ENCODE measurements around the gene CCDC106. TPM values are rescaled to one million over a fixed set of nuclear protein-coding genes. Genes with fewer than 3 reads are reported as not detected.

Gene CCDC106
- total RNA-seq, 1 experiment from 2014 or later: 47.8 TPM

- no TSS peak for BruUV-seq (replicated peaks)
- Histone ChIP-seq H3K9me3 (ENCODE audit: control insufficient read depth, insufficient read depth, low read depth, low read length) (no peaks in the 10 kb centered on the region), H3K27ac (ENCODE audit: low read length) (peak overlapping the region; percentile 48; the same call in 1 of the 2 replicates), H3K36me3 (ENCODE audit: control insufficient read depth, insufficient read depth, low read length) (peaks cover 17% of the 10 kb centered on the region; the same call in 1 of the 2 replicates), H3K27me3 (ENCODE audit: control insufficient read depth, insufficient read depth, low read length) (no peaks in the 10 kb centered on the region), H3K4me3 (ENCODE audit: low read depth in 2 of 2, low read length in 2 of 2) (no peak overlapping the region), H3K4me1 (ENCODE audit: control insufficient read depth, insufficient read depth, low read length) (peaks cover 17% of the 10 kb centered on the region; the same call in 1 of the 2 replicates)
- DNase-seq (ENCODE audit: low read depth, low spot score): no peak
- POLR2A ChIA-PET: interaction anchor here (0.6 to 0.8 kb wide), 2 partner anchors 109 to 1387 kb away, joined by 3 to 5 read pairs; no protein-coding TSS in a partner anchor
- CTCF ChIA-PET: interaction anchor here (0.5 kb wide), 1 partner anchor 306 kb away, joined by 7 read pairs; no protein-coding TSS in a partner anchor
- in situ Hi-C loops (cut with HindIII; ENCODE audit: low pct_unique_long_range_greater_than_20kb, low sequenced_read_pairs): no loop called here
- ATAC-seq: no peak
- intact Hi-C loops (cut with micrococcal nuclease; ENCODE audit: unreplicated experiment): no loop called here
- TF ChIP-seq SIN3A (IDR thresholded peaks at IDR 0.05; ENCODE audit: borderline replicate concordance, insufficient read depth, low read depth, low read length) (no peak), POLR2AphosphoS5 (IDR thresholded peaks at IDR 0.05; ENCODE audit: low read depth, low read length) (no peak), TCF7L2 (IDR thresholded peaks at IDR 0.05; ENCODE audit: low read depth, low read length) (no peak)
- TF ChIP-seq, protein P1, sequence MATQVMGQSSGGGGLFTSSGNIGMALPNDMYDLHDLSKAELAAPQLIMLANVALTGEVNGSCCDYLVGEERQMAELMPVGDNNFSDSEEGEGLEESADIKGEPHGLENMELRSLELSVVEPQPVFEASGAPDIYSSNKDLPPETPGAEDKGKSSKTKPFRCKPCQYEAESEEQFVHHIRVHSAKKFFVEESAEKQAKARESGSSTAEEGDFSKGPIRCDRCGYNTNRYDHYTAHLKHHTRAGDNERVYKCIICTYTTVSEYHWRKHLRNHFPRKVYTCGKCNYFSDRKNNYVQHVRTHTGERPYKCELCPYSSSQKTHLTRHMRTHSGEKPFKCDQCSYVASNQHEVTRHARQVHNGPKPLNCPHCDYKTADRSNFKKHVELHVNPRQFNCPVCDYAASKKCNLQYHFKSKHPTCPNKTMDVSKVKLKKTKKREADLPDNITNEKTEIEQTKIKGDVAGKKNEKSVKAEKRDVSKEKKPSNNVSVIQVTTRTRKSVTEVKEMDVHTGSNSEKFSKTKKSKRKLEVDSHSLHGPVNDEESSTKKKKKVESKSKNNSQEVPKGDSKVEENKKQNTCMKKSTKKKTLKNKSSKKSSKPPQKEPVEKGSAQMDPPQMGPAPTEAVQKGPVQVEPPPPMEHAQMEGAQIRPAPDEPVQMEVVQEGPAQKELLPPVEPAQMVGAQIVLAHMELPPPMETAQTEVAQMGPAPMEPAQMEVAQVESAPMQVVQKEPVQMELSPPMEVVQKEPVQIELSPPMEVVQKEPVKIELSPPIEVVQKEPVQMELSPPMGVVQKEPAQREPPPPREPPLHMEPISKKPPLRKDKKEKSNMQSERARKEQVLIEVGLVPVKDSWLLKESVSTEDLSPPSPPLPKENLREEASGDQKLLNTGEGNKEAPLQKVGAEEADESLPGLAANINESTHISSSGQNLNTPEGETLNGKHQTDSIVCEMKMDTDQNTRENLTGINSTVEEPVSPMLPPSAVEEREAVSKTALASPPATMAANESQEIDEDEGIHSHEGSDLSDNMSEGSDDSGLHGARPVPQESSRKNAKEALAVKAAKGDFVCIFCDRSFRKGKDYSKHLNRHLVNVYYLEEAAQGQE (IDR thresholded peaks at IDR 0.05; ENCODE audit: insufficient read depth in 1 of 2, low read depth in 2 of 2, low read length in 1 of 2): no peak
- TF ChIP-seq, protein P2, sequence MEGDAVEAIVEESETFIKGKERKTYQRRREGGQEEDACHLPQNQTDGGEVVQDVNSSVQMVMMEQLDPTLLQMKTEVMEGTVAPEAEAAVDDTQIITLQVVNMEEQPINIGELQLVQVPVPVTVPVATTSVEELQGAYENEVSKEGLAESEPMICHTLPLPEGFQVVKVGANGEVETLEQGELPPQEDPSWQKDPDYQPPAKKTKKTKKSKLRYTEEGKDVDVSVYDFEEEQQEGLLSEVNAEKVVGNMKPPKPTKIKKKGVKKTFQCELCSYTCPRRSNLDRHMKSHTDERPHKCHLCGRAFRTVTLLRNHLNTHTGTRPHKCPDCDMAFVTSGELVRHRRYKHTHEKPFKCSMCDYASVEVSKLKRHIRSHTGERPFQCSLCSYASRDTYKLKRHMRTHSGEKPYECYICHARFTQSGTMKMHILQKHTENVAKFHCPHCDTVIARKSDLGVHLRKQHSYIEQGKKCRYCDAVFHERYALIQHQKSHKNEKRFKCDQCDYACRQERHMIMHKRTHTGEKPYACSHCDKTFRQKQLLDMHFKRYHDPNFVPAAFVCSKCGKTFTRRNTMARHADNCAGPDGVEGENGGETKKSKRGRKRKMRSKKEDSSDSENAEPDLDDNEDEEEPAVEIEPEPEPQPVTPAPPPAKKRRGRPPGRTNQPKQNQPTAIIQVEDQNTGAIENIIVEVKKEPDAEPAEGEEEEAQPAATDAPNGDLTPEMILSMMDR (IDR thresholded peaks at IDR 0.05): no peak
Measured at GRCh38 chr19:55683449-55684261, 35.6 kb downstream of the CCDC106 start.

DNA sequence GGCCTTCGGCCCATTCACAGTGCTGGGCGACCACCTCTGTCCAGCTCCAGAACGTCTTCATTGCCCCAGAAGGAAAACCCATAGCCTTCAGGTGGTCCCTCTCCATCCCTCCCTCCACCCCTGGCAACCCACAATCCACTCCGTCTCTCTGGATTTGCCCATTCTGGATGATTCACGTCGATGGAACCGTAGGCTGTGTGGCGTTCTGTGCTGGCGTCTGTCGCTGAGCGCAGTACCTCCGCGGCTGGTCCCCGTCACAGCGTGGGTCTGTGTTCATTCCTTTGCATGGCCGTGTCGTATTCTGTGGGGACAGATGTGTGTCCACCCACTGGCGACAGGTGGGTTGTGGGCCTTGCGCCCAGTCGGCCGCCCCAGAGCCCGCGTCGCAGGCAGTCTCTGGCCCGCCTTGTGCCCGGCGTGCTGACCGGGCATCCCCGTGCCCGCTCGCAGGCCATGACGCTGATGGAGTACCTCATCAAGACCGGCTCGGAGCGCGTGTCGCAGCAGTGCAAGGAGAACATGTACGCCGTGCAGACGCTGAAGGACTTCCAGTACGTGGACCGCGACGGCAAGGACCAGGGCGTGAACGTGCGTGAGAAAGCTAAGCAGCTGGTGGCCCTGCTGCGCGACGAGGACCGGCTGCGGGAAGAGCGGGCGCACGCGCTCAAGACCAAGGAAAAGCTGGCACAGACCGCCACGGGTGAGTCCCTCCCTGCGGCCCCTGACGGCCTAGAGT, 37.1 kb downstream of the CCDC106 start:
- DNase-seq (ENCODE audit: low read depth, low spot score) (no peak), ATAC-seq (no peak)
- ChIA-PET CTCF (no interaction called here), POLR2A (no interaction called here)
- no peak for TF ChIP-seq POLR2AphosphoS5 (IDR thresholded peaks at IDR 0.05; ENCODE audit: low read depth, low read length)
- no peak for TF ChIP-seq SIN3A (IDR thresholded peaks at IDR 0.05; ENCODE audit: borderline replicate concordance, insufficient read depth, low read depth, low read length)
- TF ChIP-seq, protein P2 (IDR thresholded peaks at IDR 0.05): no peak
- no peak for TF ChIP-seq TCF7L2 (IDR thresholded peaks at IDR 0.05; ENCODE audit: low read depth, low read length)
- TF ChIP-seq, protein P1 (IDR thresholded peaks at IDR 0.05; ENCODE audit: insufficient read depth in 1 of 2, low read depth in 2 of 2, low read length in 1 of 2): no peak
- Histone ChIP-seq H3K9me3 (ENCODE audit: control insufficient read depth, insufficient read depth, low read depth, low read length) (no peaks in the 10 kb centered on the region), H3K27me3 (ENCODE audit: control insufficient read depth, insufficient read depth, low read length) (no peaks in the 10 kb centered on the region), H3K27ac (ENCODE audit: low read length) (no peak overlapping the region), H3K4me1 (ENCODE audit: control insufficient read depth, insufficient read depth, low read length) (peaks cover 7% of the 10 kb centered on the region; the same call in 1 of the 2 replicates), H3K4me3 (ENCODE audit: low read depth in 2 of 2, low read length in 2 of 2) (no peak overlapping the region), H3K36me3 (ENCODE audit: control insufficient read depth, insufficient read depth, low read length) (peaks cover 11% of the 10 kb centered on the region; the same call in 1 of the 2 replicates)
- BruUV-seq (replicated peaks): no TSS peak
- intact Hi-C loops (cut with micrococcal nuclease; ENCODE audit: unreplicated experiment) (no loop called here), in situ Hi-C loops (cut with HindIII; ENCODE audit: low pct_unique_long_range_greater_than_20kb, low sequenced_read_pairs) (no loop called here)
